ENCODE measurements around the gene CDC42BPB. TPM values are rescaled to one million over a fixed set of nuclear protein-coding genes. Genes with fewer than 3 reads are reported as not detected.
A peak's percentile ranks its signal among the peaks of the same experiment; 100 is the strongest.

The CDC42BPB gene
- total RNA-seq, 2 experiments from 2014 or later = 6.6 to 7.6 TPM

DNA sequence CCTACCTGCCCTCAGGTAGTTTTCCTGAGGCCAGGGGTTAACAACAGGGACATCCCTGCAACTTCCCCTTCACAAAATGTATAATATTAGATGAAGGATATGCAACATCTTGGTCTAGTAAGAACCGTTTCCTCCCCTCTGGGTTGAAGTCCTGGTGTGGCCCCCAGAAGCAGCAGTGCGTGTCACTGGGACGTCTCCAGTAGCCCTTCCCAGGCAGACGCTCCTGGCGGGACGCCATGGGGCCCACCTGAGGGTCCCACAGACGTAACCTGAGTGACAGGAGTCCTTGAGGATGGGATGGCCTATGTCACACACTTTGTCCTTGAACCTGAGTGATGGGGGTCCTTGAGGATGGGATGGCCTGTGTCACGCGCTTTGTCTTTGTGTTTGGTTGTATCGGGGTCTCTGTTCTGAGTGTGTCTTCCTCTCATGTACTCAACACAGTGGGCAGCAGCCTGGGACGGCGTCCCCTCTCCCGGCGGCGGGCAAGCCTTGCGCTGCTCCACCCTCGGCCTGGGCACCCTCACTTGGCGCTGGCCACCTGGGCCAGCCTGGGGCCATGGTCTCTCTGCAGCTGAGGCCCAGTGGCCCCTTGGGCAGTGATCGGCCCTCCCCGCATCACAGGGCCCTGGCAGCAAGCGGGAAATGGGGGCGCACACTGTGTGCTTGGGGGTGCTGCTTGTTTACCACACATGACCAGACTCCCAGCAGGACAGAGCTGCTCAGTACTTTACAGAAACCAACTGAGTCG lies 149.2 kb downstream of the CDC42BPB start:
- Mint-ChIP-seq H3K4me3 (no peak overlapping the region), H3K9me3 (no peaks in the 10 kb centered on the region), H3K27me3 (no peaks in the 10 kb centered on the region), H3K4me1 (ENCODE audit: low read depth) (no peaks in the 10 kb centered on the region), H3K36me3 (ENCODE audit: low read depth) (peaks cover 47% of the 10 kb centered on the region), H3K27ac (no peak overlapping the region)
- intact Hi-C loops (cut with DNase I, micrococcal nuclease) = no loop called here
- ATAC-seq (ENCODE audit: poor library complexity) = no peak
- Histone ChIP-seq H3K4me1 (ENCODE audit: insufficient read depth, low read length) (no peaks in the 10 kb centered on the region), H3K4me3 (ENCODE audit: low read length) (no peak overlapping the region), H3K9me3 (ENCODE audit: control insufficient read depth in 1 of 2, insufficient read depth in 1 of 2, low read length in 2 of 2) (no peaks in the 10 kb centered on the region), H3K36me3 (ENCODE audit: insufficient read depth, low read length) (peaks cover 39% of the 10 kb centered on the region), H3K27ac (ENCODE audit: low read depth in 1 of 2, low read length in 2 of 2) (no peak overlapping the region), H3K27me3 (ENCODE audit: control insufficient read depth in 1 of 2, insufficient read depth in 2 of 2, low read length in 2 of 2) (no peaks in the 10 kb centered on the region)
- CTCF ChIA-PET = no interaction called here
- TF ChIP-seq, protein P1, sequence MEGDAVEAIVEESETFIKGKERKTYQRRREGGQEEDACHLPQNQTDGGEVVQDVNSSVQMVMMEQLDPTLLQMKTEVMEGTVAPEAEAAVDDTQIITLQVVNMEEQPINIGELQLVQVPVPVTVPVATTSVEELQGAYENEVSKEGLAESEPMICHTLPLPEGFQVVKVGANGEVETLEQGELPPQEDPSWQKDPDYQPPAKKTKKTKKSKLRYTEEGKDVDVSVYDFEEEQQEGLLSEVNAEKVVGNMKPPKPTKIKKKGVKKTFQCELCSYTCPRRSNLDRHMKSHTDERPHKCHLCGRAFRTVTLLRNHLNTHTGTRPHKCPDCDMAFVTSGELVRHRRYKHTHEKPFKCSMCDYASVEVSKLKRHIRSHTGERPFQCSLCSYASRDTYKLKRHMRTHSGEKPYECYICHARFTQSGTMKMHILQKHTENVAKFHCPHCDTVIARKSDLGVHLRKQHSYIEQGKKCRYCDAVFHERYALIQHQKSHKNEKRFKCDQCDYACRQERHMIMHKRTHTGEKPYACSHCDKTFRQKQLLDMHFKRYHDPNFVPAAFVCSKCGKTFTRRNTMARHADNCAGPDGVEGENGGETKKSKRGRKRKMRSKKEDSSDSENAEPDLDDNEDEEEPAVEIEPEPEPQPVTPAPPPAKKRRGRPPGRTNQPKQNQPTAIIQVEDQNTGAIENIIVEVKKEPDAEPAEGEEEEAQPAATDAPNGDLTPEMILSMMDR (IDR thresholded peaks at IDR 0.05) = no peak
- no peak for DNase-seq
- POLR2A ChIA-PET = no interaction called here

- intact Hi-C loops (cut with DNase I, micrococcal nuclease) = no loop called here
- ChIA-PET POLR2A (no interaction called here), CTCF (no interaction called here)
- Histone ChIP-seq H3K4me1 (ENCODE audit: insufficient read depth, low read length) (no peaks in the 10 kb centered on the region), H3K36me3 (ENCODE audit: insufficient read depth, low read length) (peaks cover 47% of the 10 kb centered on the region), H3K4me3 (ENCODE audit: low read length) (no peak overlapping the region), H3K27ac (ENCODE audit: low read depth in 1 of 2, low read length in 2 of 2) (no peak overlapping the region), H3K27me3 (ENCODE audit: control insufficient read depth in 1 of 2, insufficient read depth in 2 of 2, low read length in 2 of 2) (no peaks in the 10 kb centered on the region), H3K9me3 (ENCODE audit: control insufficient read depth in 1 of 2, insufficient read depth in 1 of 2, low read length in 2 of 2) (no peaks in the 10 kb centered on the region)
- H3K27me3 Mint-ChIP-seq = no peaks in the 10 kb centered on the region
- DNase-seq (peak in 1 of 14 experiments; percentile 23), ATAC-seq (ENCODE audit: poor library complexity) (no peak)
- no peak overlapping the region for H3K4me3 Mint-ChIP-seq
- no peaks in the 10 kb centered on the region for H3K4me1 Mint-ChIP-seq (ENCODE audit: low read depth)
- TF ChIP-seq, protein P1 (IDR thresholded peaks at IDR 0.05) = no peak
- H3K36me3 Mint-ChIP-seq (ENCODE audit: low read depth) = peaks cover 55% of the 10 kb centered on the region
- H3K27ac Mint-ChIP-seq = no peak overlapping the region
- no peaks in the 10 kb centered on the region for H3K9me3 Mint-ChIP-seq
These were observed 150.0 kb downstream of the CDC42BPB start for GRCh38 chr14:102907303-102907844.

GRCh38 chr14:102906616-102907302 lies 150.6 kb downstream of the CDC42BPB start:
- Histone ChIP-seq H3K4me3 (ENCODE audit: low read length) (no peak overlapping the region), H3K4me1 (ENCODE audit: insufficient read depth, low read length) (peaks cover 2% of the 10 kb centered on the region), H3K36me3 (ENCODE audit: insufficient read depth, low read length) (peaks cover 53% of the 10 kb centered on the region), H3K9me3 (ENCODE audit: control insufficient read depth in 1 of 2, insufficient read depth in 1 of 2, low read length in 2 of 2) (no peaks in the 10 kb centered on the region), H3K27ac (ENCODE audit: low read depth in 1 of 2, low read length in 2 of 2) (no peak overlapping the region), H3K27me3 (ENCODE audit: control insufficient read depth in 1 of 2, insufficient read depth in 2 of 2, low read length in 2 of 2) (no peaks in the 10 kb centered on the region)
- ChIA-PET POLR2A (no interaction called here), CTCF (no interaction called here)
- Mint-ChIP-seq H3K27ac (no peak overlapping the region), H3K9me3 (no peaks in the 10 kb centered on the region), H3K4me1 (ENCODE audit: low read depth) (no peaks in the 10 kb centered on the region), H3K36me3 (ENCODE audit: low read depth) (peaks cover 56% of the 10 kb centered on the region), H3K4me3 (no peak overlapping the region), H3K27me3 (no peaks in the 10 kb centered on the region)
- TF ChIP-seq, protein P1 (IDR thresholded peaks at IDR 0.05) = no peak
- intact Hi-C loops (cut with DNase I, micrococcal nuclease) = no loop called here
- ATAC-seq (ENCODE audit: poor library complexity) = no peak
- no peak for DNase-seq
